GM18867 (cell line): ENCODE results near the gene PFDN1.
"Not testable (repeated sequence)": the region's sequence is repeated elsewhere in the genome, so short reads cannot be mapped to it uniquely, and the experiment has no call there.

Experiments used
- ATAC-seq: cut with Tn5 transposase; IDR thresholded peaks from one replicate; pipeline ENCODE4 v1.9.1; 2021; ENCODE audit warnings: mild to moderate bottlenecking, moderate library complexity; ENCODE audit not compliant: unreplicated experiment

Gene PFDN1

GRCh38 chr5:140302786-140303639 lies at the start of gene PFDN1:
PFDN1 (minus strand) TSS chr5:140303101; CDS start chr5:140303073, 28 bp downstream.
- ATAC-seq = peak; percentile 97

- peak; percentile 64 for ATAC-seq
Measured at GRCh38 chr5:140351609-140352334, 48.9 kb upstream of the PFDN1 start.

- ATAC-seq = no peak
Measured at GRCh38 chr5:140349244-140349643, 46.3 kb upstream of the PFDN1 start.

GRCh38 chr5:140348104-140348503 lies 45.2 kb upstream of the PFDN1 start:
- ATAC-seq = no peak

- no peak for ATAC-seq
Measured at GRCh38 chr5:140347360-140347759, 44.5 kb upstream of the PFDN1 start.

- ATAC-seq = peak; percentile 84
Measured at GRCh38 chr5:140346348-140347221, 43.7 kb upstream of the PFDN1 start, which contains the start of gene HBEGF. HBEGF (minus strand) TSS chr5:140346603; CDS start chr5:140346328, 275 bp downstream.

- peak; percentile 20 for ATAC-seq
Measured at GRCh38 chr5:140345919-140346347, 43.0 kb upstream of the PFDN1 start.

GRCh38 chr5:140344683-140345423 lies 42.0 kb upstream of the PFDN1 start:
- ATAC-seq = no peak

GRCh38 chr5:140343849-140344248 lies 40.9 kb upstream of the PFDN1 start:
- not testable (repeated sequence) for ATAC-seq

- no peak for ATAC-seq
Measured at GRCh38 chr5:140342896-140343295, 40.0 kb upstream of the PFDN1 start.

- no peak for ATAC-seq
Measured at GRCh38 chr5:140342287-140342686, 39.4 kb upstream of the PFDN1 start.

- ATAC-seq = no peak
Measured at GRCh38 chr5:140341591-140341990, 38.7 kb upstream of the PFDN1 start.

- ATAC-seq = no peak
Measured at GRCh38 chr5:140340605-140341121, 37.8 kb upstream of the PFDN1 start.

GRCh38 chr5:140339636-140340035 lies 36.7 kb upstream of the PFDN1 start:
- ATAC-seq = no peak

- ATAC-seq = no peak
Measured at GRCh38 chr5:140338908-140339307, 36.0 kb upstream of the PFDN1 start.

GRCh38 chr5:140338336-140338735 lies 35.4 kb upstream of the PFDN1 start:
- ATAC-seq = no peak

GRCh38 chr5:140337880-140338279 lies 35.0 kb upstream of the PFDN1 start:
- no peak for ATAC-seq

- no peak for ATAC-seq
Measured at GRCh38 chr5:140336388-140336787, 33.5 kb upstream of the PFDN1 start.

GRCh38 chr5:140331638-140332037 lies 28.7 kb upstream of the PFDN1 start:
- ATAC-seq = no peak
